ENCODE results near the gene CCDC102A. TPM values are rescaled to one million over a fixed set of nuclear protein-coding genes. Genes with fewer than 3 reads are reported as not detected.

CCDC102A gene
- total and polyA plus RNA-seq, 2 of the 13 experiments (the other 11 are each of a cell fraction or from before 2014, with no cell fraction given), result 2.1 to 2.8 TPM

- TF ChIP-seq, protein P1, sequence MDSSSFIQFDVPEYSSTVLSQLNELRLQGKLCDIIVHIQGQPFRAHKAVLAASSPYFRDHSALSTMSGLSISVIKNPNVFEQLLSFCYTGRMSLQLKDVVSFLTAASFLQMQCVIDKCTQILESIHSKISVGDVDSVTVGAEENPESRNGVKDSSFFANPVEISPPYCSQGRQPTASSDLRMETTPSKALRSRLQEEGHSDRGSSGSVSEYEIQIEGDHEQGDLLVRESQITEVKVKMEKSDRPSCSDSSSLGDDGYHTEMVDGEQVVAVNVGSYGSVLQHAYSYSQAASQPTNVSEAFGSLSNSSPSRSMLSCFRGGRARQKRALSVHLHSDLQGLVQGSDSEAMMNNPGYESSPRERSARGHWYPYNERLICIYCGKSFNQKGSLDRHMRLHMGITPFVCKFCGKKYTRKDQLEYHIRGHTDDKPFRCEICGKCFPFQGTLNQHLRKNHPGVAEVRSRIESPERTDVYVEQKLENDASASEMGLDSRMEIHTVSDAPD (CRISPR knock-in tag; IDR thresholded peaks at IDR 0.05), result no peak
- TF ChIP-seq TAF1 (CRISPR knock-in tag; IDR thresholded peaks at IDR 0.05) (peak; percentile 60), TARDBP (CRISPR knock-in tag; IDR thresholded peaks at IDR 0.05) (peak; percentile 12; the same call in 1 of the 2 replicates), ZNF382 (CRISPR knock-in tag; IDR thresholded peaks at IDR 0.05; ENCODE audit: borderline replicate concordance) (no peak), SRSF4 (IDR thresholded peaks at IDR 0.05; ENCODE audit: low read depth, low read length, poor library complexity, severe bottlenecking) (no peak), KAT7 (CRISPR knock-in tag; IDR thresholded peaks at IDR 0.05; ENCODE audit: borderline replicate concordance) (no peak; the same call in 1 of the 2 replicates), ZSCAN12 (CRISPR knock-in tag; IDR thresholded peaks at IDR 0.05) (peak; percentile 39; the same call in 1 of the 2 replicates), HIVEP1 (CRISPR knock-in tag; IDR thresholded peaks at IDR 0.05) (no peak), ZNF12 (CRISPR knock-in tag; IDR thresholded peaks at IDR 0.05) (no peak), PCBP2 (optimal IDR thresholded peaks at IDR 0.05; ENCODE audit: low read depth, low read length, poor library complexity, severe bottlenecking) (no peak), ZNF800 (CRISPR knock-in tag; IDR thresholded peaks at IDR 0.05) (no peak), ISX (CRISPR knock-in tag; conservative IDR thresholded peaks at IDR 0.05) (no peak), ZNF839 (CRISPR knock-in tag; IDR thresholded peaks at IDR 0.05; ENCODE audit: borderline replicate concordance) (no peak), ZNF17 (CRISPR knock-in tag; IDR thresholded peaks at IDR 0.05) (no peak), ETS1 (CRISPR knock-in tag; IDR thresholded peaks at IDR 0.05) (0 out of 2 replicates have a peak, but pooled peaks have one; percentile 43), ZNF501 (CRISPR knock-in tag; IDR thresholded peaks at IDR 0.05) (no peak), BORCS8-MEF2B (CRISPR knock-in tag; IDR thresholded peaks at IDR 0.05) (no peak), DDIT3 (CRISPR knock-in tag; IDR thresholded peaks at IDR 0.05) (no peak), ZNF597 (CRISPR knock-in tag; IDR thresholded peaks at IDR 0.05) (no peak), SNRNP70 (IDR thresholded peaks at IDR 0.05; ENCODE audit: low read depth, low read length) (no peak), GZF1 (CRISPR knock-in tag; IDR thresholded peaks at IDR 0.05) (peak; percentile 99), CBFB (CRISPR knock-in tag; IDR thresholded peaks at IDR 0.05) (no peak), POLR2AphosphoS5 (IDR thresholded peaks at IDR 0.05; ENCODE audit: low read depth, low read length) (no peak; the same call in 1 of the 2 replicates), ADNP (CRISPR knock-in tag; IDR thresholded peaks at IDR 0.05) (no peak)
Measured at GRCh38 chr16:57485916-57486857, 50.2 kb downstream of the CCDC102A start, which contains the start of gene DOK4 (continued).

All from HepG2 (cell line).